Thyroid gland (tissue), 4 donors: Measurements from ENCODE around the gene NSRP1.

Source experiments
- CTCF ChIP-seq, 6 experiments: fragments of 200-600 bp in 3 of 6; fragments of 450-650 bp in 3 of 6; sonication (generic) in 3 of 6; IDR thresholded peaks; one replicate each; pipeline ENCODE4 v1.5.1; 2016 to 2019; ENCODE audit warnings: antibody characterized with exemption in 6 of 6, mild to moderate bottlenecking in 2 of 6, inconsistent platforms in 1 of 6, moderate library complexity in 1 of 6
- POLR2A ChIP-seq, 2 donors: fragments of 450-650 bp; IDR thresholded peaks; one replicate each; pipeline ENCODE4 v1.6.1; 2017; ENCODE audit warnings: antibody characterized with exemption in 2 of 2, mild to moderate bottlenecking in 2 of 2, moderate library complexity in 1 of 2

DNA sequence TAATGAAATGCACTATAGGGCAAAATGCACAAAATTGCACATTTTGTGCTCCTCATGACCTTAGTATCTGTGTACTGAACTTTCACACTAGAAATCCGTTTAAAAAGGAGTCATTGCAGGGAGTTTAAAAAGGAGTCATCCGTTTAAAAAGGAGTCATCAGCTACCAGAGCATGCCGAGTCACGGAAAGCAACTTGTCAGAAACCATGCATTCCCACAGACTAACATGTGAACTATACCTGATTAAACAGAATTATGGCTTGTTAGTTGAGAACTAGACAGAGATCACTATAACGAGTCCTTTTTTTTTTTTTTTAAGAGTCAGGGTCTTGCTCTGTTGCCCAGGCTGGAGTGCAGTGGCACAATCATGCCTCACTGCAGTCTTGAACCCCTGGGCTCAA, 83.0 kb downstream of the NSRP1 start:
- TF ChIP-seq CTCF (IDR thresholded peaks at IDR 0.05), result no peak
- TF ChIP-seq POLR2A (IDR thresholded peaks at IDR 0.05), result no peak
